RPMI7951 (cell line): ENCODE results near the gene TMEM170B. TPM values are rescaled to one million over a fixed set of nuclear protein-coding genes. Genes with fewer than 3 reads are reported as not detected.
A peak's percentile ranks its signal among the peaks of the same experiment; 100 is the strongest.
"Not testable (repeated sequence)": the region's sequence is repeated elsewhere in the genome, so short reads cannot be mapped to it uniquely, and the experiment has no call there.

Experiments used
- DNase-seq: peaks from one replicate; pipeline ENCODE4 v3.0.0-alpha.2; 2012; ENCODE audit warnings: low read depth
- total RNA-seq: library from RNA; depleted of rRNA; stranded (reverse); fragments of >200 nt; shearing (Covaris generic); gene quantifications from 2 replicates; pipeline ENCODE4 v1.2.3, GENCODE V29; 2014

Gene TMEM170B
- total RNA-seq, 1 experiment from 2014 or later = 0.60 TPM

- no peak for DNase-seq
Measured at GRCh38 chr6:11528996-11529395, 8.6 kb upstream of the TMEM170B start.

GRCh38 chr6:11532097-11532496 is 5.5 kb upstream of the TMEM170B start:
- DNase-seq = no peak

GRCh38 chr6:11534561-11534960 is 3.0 kb upstream of the TMEM170B start:
- DNase-seq = no peak

GRCh38 chr6:11535801-11536230 is 1.7 kb upstream of the TMEM170B start:
- DNase-seq = peak; percentile 44

- no peak for DNase-seq
Measured at GRCh38 chr6:11536795-11537194, 754 bp upstream of the TMEM170B start.

GRCh38 chr6:11538052-11538818 is 686 bp downstream of the TMEM170B start:
- no peak for DNase-seq

- no peak for DNase-seq
Measured at GRCh38 chr6:11538819-11539468, 1.4 kb downstream of the TMEM170B start.

GRCh38 chr6:11542863-11543262 is 5.3 kb downstream of the TMEM170B start:
- no peak for DNase-seq

GRCh38 chr6:11543919-11544518 is 6.5 kb downstream of the TMEM170B start:
- no peak for DNase-seq

GRCh38 chr6:11547846-11548245 is 10.3 kb downstream of the TMEM170B start:
- not testable (repeated sequence) for DNase-seq

GRCh38 chr6:11548578-11548977 is 11.0 kb downstream of the TMEM170B start:
- DNase-seq = not testable (repeated sequence)

- no peak for DNase-seq
Measured at GRCh38 chr6:11551053-11551452, 13.5 kb downstream of the TMEM170B start.

GRCh38 chr6:11552442-11552841 is 14.9 kb downstream of the TMEM170B start:
- DNase-seq = no peak

GRCh38 chr6:11553824-11554223 is 16.3 kb downstream of the TMEM170B start:
- no peak for DNase-seq

- DNase-seq = no peak
Measured at GRCh38 chr6:11556309-11556708, 18.8 kb downstream of the TMEM170B start.

- DNase-seq = no peak
Measured at GRCh38 chr6:11563793-11564192, 26.2 kb downstream of the TMEM170B start.

- no peak for DNase-seq
Measured at GRCh38 chr6:11566609-11567008, 29.1 kb downstream of the TMEM170B start.

GRCh38 chr6:11571073-11571472 is 33.5 kb downstream of the TMEM170B start:
- no peak for DNase-seq

GRCh38 chr6:11575408-11576033 is 38.0 kb downstream of the TMEM170B start:
- DNase-seq = peak; percentile 74

- DNase-seq = no peak
Measured at GRCh38 chr6:11580686-11581405, 43.3 kb downstream of the TMEM170B start.

- no peak for DNase-seq
Measured at GRCh38 chr6:11584244-11584643, 46.7 kb downstream of the TMEM170B start.
